GM12892 (cell line): ENCODE data around the gene FBXW4.

Source experiments
- POLR2A ChIP-seq: IDR thresholded peaks from 2 replicates; pipeline ENCODE4 v1.6.1; 2011; ENCODE audit warnings: low read depth, low read length, control low read depth
- POLR2AphosphoS5 ChIP-seq: IDR thresholded peaks from 2 replicates; pipeline ENCODE4 v1.6.1; 2011; ENCODE audit warnings: low read depth, low read length, control low read depth
- TAF1 ChIP-seq: IDR thresholded peaks from 2 replicates; pipeline ENCODE4 v1.6.1; 2011; ENCODE audit warnings: low read depth, mild to moderate bottlenecking, control low read depth, low read length, borderline replicate concordance

- TF ChIP-seq POLR2A: no peak
- no peak for TF ChIP-seq POLR2AphosphoS5
- no peak for TF ChIP-seq TAF1
Observed at GRCh38 chr10:101655570-101655969, 39.4 kb downstream of the FBXW4 start.
